Glutamatergic neuron (in vitro differentiated cells): ENCODE measurements around the gene FOXP2. TPM values are rescaled to one million over a fixed set of nuclear protein-coding genes. Genes with fewer than 3 reads are reported as not detected.
"Not testable (repeated sequence)": the region's sequence is repeated elsewhere in the genome, so short reads cannot be mapped to it uniquely, and the experiment has no call there.

Experiments
- DNase-seq: peaks from one replicate; pipeline ENCODE4 v3.0.0; 2022
- H3K27ac Mint-ChIP-seq: one replicate; pipeline ENCODE4 v1.8.0; 2020; ENCODE audit warnings: mild to moderate bottlenecking, mixed read lengths, inconsistent platforms; ENCODE audit not compliant: unreplicated experiment
- H3K27me3 Mint-ChIP-seq: one replicate; pipeline ENCODE4 v1.8.0; 2020; ENCODE audit warnings: mild to moderate bottlenecking, moderate library complexity, mixed read lengths, inconsistent platforms; ENCODE audit not compliant: unreplicated experiment
- H3K36me3 Mint-ChIP-seq: one replicate; pipeline ENCODE4 v1.8.0; 2020; ENCODE audit warnings: mild to moderate bottlenecking, mixed read lengths, inconsistent platforms; ENCODE audit not compliant: unreplicated experiment
- H3K4me1 Mint-ChIP-seq: one replicate; pipeline ENCODE4 v1.8.0; 2020; ENCODE audit warnings: mild to moderate bottlenecking, low read depth, mixed read lengths, inconsistent platforms; ENCODE audit not compliant: unreplicated experiment
- H3K4me3 Mint-ChIP-seq: one replicate; pipeline ENCODE4 v1.8.0; 2020; ENCODE audit warnings: mild to moderate bottlenecking, mixed read lengths, inconsistent platforms; ENCODE audit not compliant: unreplicated experiment
- H3K9me3 Mint-ChIP-seq: one replicate; pipeline ENCODE4 v1.8.0; 2020; ENCODE audit warnings: mild to moderate bottlenecking, moderate library complexity, mixed read lengths, inconsistent platforms; ENCODE audit not compliant: unreplicated experiment
- CTCF ChIP-seq: fragments of 200-600 bp; sonication (generic); IDR thresholded peaks from one replicate; pipeline ENCODE4 v1.5.0; 2021; ENCODE audit not compliant: partially characterized antibody, unreplicated experiment
- total RNA-seq: library from RNA; stranded (reverse); fragmentation: NEBNext Ultra II Directional; extraction: Animal tissue kit (Norgen Biotek cat#: 25700); gene quantifications from one replicate; pipeline ENCODE4 v1.2.1, GENCODE V29; 2021; ENCODE audit not compliant: unreplicated experiment

FOXP2 gene
- total RNA-seq, 1 donor from 2014 or later = 72.1 TPM

- H3K9me3 Mint-ChIP-seq = no peaks in the 10 kb centered on the region
- H3K27me3 Mint-ChIP-seq = no peaks in the 10 kb centered on the region
- DNase-seq = no peak
- H3K36me3 Mint-ChIP-seq = no peaks in the 10 kb centered on the region
- H3K27ac Mint-ChIP-seq = no peak overlapping the region
- peaks cover 2% of the 10 kb centered on the region for H3K4me1 Mint-ChIP-seq
- H3K4me3 Mint-ChIP-seq = no peak overlapping the region
- no peak for TF ChIP-seq CTCF
These were observed 191.5 kb downstream of the FOXP2 start for GRCh38 chr7:114606100-114606499.

- not testable (repeated sequence) for H3K27ac Mint-ChIP-seq, H3K27me3 Mint-ChIP-seq, H3K4me3 Mint-ChIP-seq
These were observed 194.2 kb downstream of the FOXP2 start for GRCh38 chr7:114608822-114609221.

GRCh38 chr7:114620208-114620607 lies 205.6 kb downstream of the FOXP2 start:
- Mint-ChIP-seq H3K36me3 (no peaks in the 10 kb centered on the region), H3K4me3 (no peak overlapping the region), H3K9me3 (peaks cover 1% of the 10 kb centered on the region), H3K4me1 (peaks cover 13% of the 10 kb centered on the region), H3K27ac (no peak overlapping the region), H3K27me3 (no peaks in the 10 kb centered on the region)
- no peak for DNase-seq
- no peak for TF ChIP-seq CTCF

More at GRCh38 chr7:114608822-114609221, 194.2 kb downstream of the FOXP2 start:
- H3K4me1 Mint-ChIP-seq, DNase-seq, H3K9me3 Mint-ChIP-seq, H3K36me3 Mint-ChIP-seq: not testable (repeated sequence)

GRCh38 chr7:114622221-114622620 lies 207.6 kb downstream of the FOXP2 start:
- Mint-ChIP-seq H3K27ac (no peak overlapping the region), H3K36me3 (no peaks in the 10 kb centered on the region), H3K27me3 (no peaks in the 10 kb centered on the region), H3K4me1 (peaks cover 13% of the 10 kb centered on the region), H3K4me3 (no peak overlapping the region), H3K9me3 (no peaks in the 10 kb centered on the region)
- TF ChIP-seq CTCF = no peak
- no peak for DNase-seq

GRCh38 chr7:114623146-114623545 lies 208.5 kb downstream of the FOXP2 start:
- TF ChIP-seq CTCF = no peak
- no peaks in the 10 kb centered on the region for H3K9me3 Mint-ChIP-seq
- DNase-seq = no peak
- H3K4me3 Mint-ChIP-seq = no peak overlapping the region
- no peaks in the 10 kb centered on the region for H3K27me3 Mint-ChIP-seq
- H3K27ac Mint-ChIP-seq = peak overlapping the region; percentile 38
- no peaks in the 10 kb centered on the region for H3K36me3 Mint-ChIP-seq
- H3K4me1 Mint-ChIP-seq = peaks cover 13% of the 10 kb centered on the region

GRCh38 chr7:114627231-114627630 lies 212.6 kb downstream of the FOXP2 start:
- Mint-ChIP-seq H3K27ac (no peak overlapping the region), H3K4me3 (no peak overlapping the region)

More at GRCh38 chr7:114627231-114627630, 212.6 kb downstream of the FOXP2 start:
- no peaks in the 10 kb centered on the region for H3K36me3 Mint-ChIP-seq
- peaks cover 18% of the 10 kb centered on the region for H3K4me1 Mint-ChIP-seq
- H3K27me3 Mint-ChIP-seq = no peaks in the 10 kb centered on the region
- TF ChIP-seq CTCF = no peak
- no peaks in the 10 kb centered on the region for H3K9me3 Mint-ChIP-seq
- DNase-seq = no peak
